Liver (tissue), 3 donors: ENCODE data around the gene ADAP2.

Experiments
- CTCF ChIP-seq: fragments of 150-350 bp; IDR thresholded peaks from 2 replicates; pipeline ENCODE4 v1.5.1; 2017; ENCODE audit warnings: improper control_type of control experiment, low read depth, low read length; ENCODE audit not compliant: missing input control
- FOXA1 ChIP-seq: IDR thresholded peaks from 2 replicates; pipeline ENCODE4 v1.6.1; 2016; ENCODE audit warnings: antibody characterized with exemption
- RAD21 ChIP-seq, 2 donors: IDR thresholded peaks; 2 replicates each; pipeline ENCODE4 v1.6.1; 2016; ENCODE audit warnings: antibody characterized with exemption in 2 of 2, mild to moderate bottlenecking in 2 of 2
- RXRA ChIP-seq, 2 donors: IDR thresholded peaks; 2 replicates each; pipeline ENCODE4 v1.6.1; 2017 to 2018; ENCODE audit warnings: antibody characterized with exemption in 2 of 2, mild to moderate bottlenecking in 1 of 2
- TF ChIP-seq, protein P1 (sequence below): IDR thresholded peaks from 2 replicates; pipeline ENCODE4 v1.6.1; 2016; ENCODE audit warnings: antibody characterized with exemption, mild to moderate bottlenecking
- donor health status: healthy.
- donor health status: healthy.

DNA sequence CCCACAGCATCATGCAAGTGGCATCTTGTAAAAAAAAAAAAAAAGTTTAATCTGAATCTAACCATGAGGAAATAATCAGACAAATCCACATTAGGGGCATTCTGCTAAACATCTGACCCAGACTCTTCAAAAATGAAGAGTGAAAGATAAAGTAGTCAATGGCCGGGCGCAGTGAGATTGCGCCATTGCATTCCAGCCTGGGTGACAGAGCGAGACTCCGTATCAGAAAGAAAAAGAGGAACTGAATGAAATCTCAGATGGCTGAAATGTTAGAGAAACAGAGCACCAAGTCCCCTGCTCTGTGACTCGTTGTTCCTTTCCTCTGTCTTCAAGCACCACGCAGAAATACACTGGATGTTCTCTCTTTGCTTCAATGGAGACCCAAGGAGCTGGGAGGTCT lies 36.4 kb downstream of the ADAP2 start:
- no peak for TF ChIP-seq RXRA (IDR thresholded peaks at IDR 0.05)
- TF ChIP-seq CTCF = no peak
- no peak for TF ChIP-seq FOXA1
- TF ChIP-seq RAD21 (IDR thresholded peaks at IDR 0.05) = no peak
- TF ChIP-seq, protein P1, sequence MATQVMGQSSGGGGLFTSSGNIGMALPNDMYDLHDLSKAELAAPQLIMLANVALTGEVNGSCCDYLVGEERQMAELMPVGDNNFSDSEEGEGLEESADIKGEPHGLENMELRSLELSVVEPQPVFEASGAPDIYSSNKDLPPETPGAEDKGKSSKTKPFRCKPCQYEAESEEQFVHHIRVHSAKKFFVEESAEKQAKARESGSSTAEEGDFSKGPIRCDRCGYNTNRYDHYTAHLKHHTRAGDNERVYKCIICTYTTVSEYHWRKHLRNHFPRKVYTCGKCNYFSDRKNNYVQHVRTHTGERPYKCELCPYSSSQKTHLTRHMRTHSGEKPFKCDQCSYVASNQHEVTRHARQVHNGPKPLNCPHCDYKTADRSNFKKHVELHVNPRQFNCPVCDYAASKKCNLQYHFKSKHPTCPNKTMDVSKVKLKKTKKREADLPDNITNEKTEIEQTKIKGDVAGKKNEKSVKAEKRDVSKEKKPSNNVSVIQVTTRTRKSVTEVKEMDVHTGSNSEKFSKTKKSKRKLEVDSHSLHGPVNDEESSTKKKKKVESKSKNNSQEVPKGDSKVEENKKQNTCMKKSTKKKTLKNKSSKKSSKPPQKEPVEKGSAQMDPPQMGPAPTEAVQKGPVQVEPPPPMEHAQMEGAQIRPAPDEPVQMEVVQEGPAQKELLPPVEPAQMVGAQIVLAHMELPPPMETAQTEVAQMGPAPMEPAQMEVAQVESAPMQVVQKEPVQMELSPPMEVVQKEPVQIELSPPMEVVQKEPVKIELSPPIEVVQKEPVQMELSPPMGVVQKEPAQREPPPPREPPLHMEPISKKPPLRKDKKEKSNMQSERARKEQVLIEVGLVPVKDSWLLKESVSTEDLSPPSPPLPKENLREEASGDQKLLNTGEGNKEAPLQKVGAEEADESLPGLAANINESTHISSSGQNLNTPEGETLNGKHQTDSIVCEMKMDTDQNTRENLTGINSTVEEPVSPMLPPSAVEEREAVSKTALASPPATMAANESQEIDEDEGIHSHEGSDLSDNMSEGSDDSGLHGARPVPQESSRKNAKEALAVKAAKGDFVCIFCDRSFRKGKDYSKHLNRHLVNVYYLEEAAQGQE = no peak
